GM23338 (cell line): ENCODE data around the gene PDF. TPM values are rescaled to one million over a fixed set of nuclear protein-coding genes. Genes with fewer than 3 reads are reported as not detected.

Experiments
- ATAC-seq: fragments of 200-7000 bp; cut with Tn5 transposase; 3 replicates; pipeline ENCODE4 v1.9.1; 2020
- DNase-seq: peaks from one replicate; pipeline ENCODE4 v3.0.0-alpha.2; 2015; ENCODE audit warnings: low spot score
- H2AFZ ChIP-seq: fragments of 200-600 bp; sonication (generic); 2 replicates; pipeline ENCODE4 v1.8.0; 2016; ENCODE audit warnings: antibody characterized with exemption, mild to moderate bottlenecking, moderate library complexity
- H3F3A ChIP-seq: fragments of 200-600 bp; sonication (generic); replicated peaks from 2 replicates; pipeline ENCODE4 v1.8.0; 2017; ENCODE audit warnings: antibody characterized with exemption, mixed run types, low read depth
- H3K27ac ChIP-seq: fragments of 200-600 bp; sonication (generic); 2 replicates; pipeline ENCODE4 v1.6.1; 2016; ENCODE audit warnings: low read depth
- H3K27me3 ChIP-seq: fragments of 200-600 bp; sonication (generic); 2 replicates; pipeline ENCODE4 v1.8.0; 2016; ENCODE audit warnings: mild to moderate bottlenecking, mixed run types, moderate library complexity; ENCODE audit not compliant: insufficient read depth
- H3K36me3 ChIP-seq: fragments of 200-600 bp; sonication (generic); 2 replicates; pipeline ENCODE4 v1.8.0; 2016; ENCODE audit warnings: mild to moderate bottlenecking; ENCODE audit not compliant: insufficient read depth
- H3K4me1 ChIP-seq: fragments of 200-600 bp; sonication (generic); 2 replicates; pipeline ENCODE4 v1.8.0; 2016; ENCODE audit warnings: mild to moderate bottlenecking, moderate library complexity; ENCODE audit not compliant: insufficient read depth
- H3K4me2 ChIP-seq: fragments of 200-600 bp; sonication (generic); 2 replicates; pipeline ENCODE4 v1.7.1; 2017; ENCODE audit warnings: mixed run types
- H3K4me3 ChIP-seq: fragments of 200-600 bp; sonication (generic); 2 replicates; pipeline ENCODE4 v1.6.1; 2016; ENCODE audit warnings: mixed run types
- H3K79me2 ChIP-seq: fragments of 200-600 bp; sonication (generic); replicated peaks from 2 replicates; pipeline ENCODE4 v1.8.0; 2017; ENCODE audit warnings: mild to moderate bottlenecking; ENCODE audit not compliant: insufficient read depth
- H3K9me2 ChIP-seq: fragments of 200-600 bp; sonication (generic); 2 replicates; pipeline ENCODE4 v1.8.0; 2017; ENCODE audit not compliant: insufficient read depth
- H4K20me1 ChIP-seq: fragments of 200-600 bp; sonication (generic); replicated peaks from 2 replicates; pipeline ENCODE4 v1.8.0; 2017; ENCODE audit warnings: mild to moderate bottlenecking; ENCODE audit not compliant: insufficient read depth
- H3K27ac Mint-ChIP-seq: 2 replicates; pipeline ENCODE4 v1.8.0; 2020; ENCODE audit warnings: inconsistent platforms, mild to moderate bottlenecking, moderate library complexity, mixed read lengths
- H3K27me3 Mint-ChIP-seq: 3 replicates; pipeline ENCODE4 v1.8.0; 2022; ENCODE audit warnings: low read depth, mild to moderate bottlenecking, moderate library complexity, mixed read lengths, inconsistent platforms; ENCODE audit not compliant: insufficient read depth, poor library complexity
- H3K36me3 Mint-ChIP-seq: 3 replicates; pipeline ENCODE4 v1.8.0; 2021; ENCODE audit warnings: low read depth, mild to moderate bottlenecking, inconsistent platforms, moderate library complexity, mixed read lengths
- H3K4me1 Mint-ChIP-seq: 3 replicates; pipeline ENCODE4 v1.8.0; 2020; ENCODE audit warnings: mild to moderate bottlenecking, inconsistent platforms, mixed read lengths
- H3K4me3 Mint-ChIP-seq: 3 replicates; pipeline ENCODE4 v1.8.0; 2021; ENCODE audit warnings: moderate library complexity, mild to moderate bottlenecking, inconsistent platforms, mixed read lengths
- H3K9me3 Mint-ChIP-seq: 3 replicates; pipeline ENCODE4 v1.8.0; 2020; ENCODE audit warnings: moderate library complexity, mild to moderate bottlenecking, inconsistent platforms, mixed read lengths
- CREB1 ChIP-seq: fragments of 250-450 bp; sonication (Bioruptor Pico); IDR thresholded peaks from 2 replicates; pipeline ENCODE4 v1.5.0; 2020; ENCODE audit warnings: low read depth, mild to moderate bottlenecking, moderate library complexity
- EZH2 ChIP-seq: fragments of 200-600 bp; sonication (generic); IDR thresholded peaks from one replicate; pipeline ENCODE4 v1.8.0; 2017; ENCODE audit warnings: antibody characterized with exemption, mild to moderate bottlenecking, low read depth; ENCODE audit not compliant: unreplicated experiment
- EZH2phosphoT487 ChIP-seq: fragments of 200-600 bp; sonication (generic); IDR thresholded peaks from one replicate; pipeline ENCODE4 v1.8.1; 2018; ENCODE audit warnings: antibody characterized with exemption; ENCODE audit not compliant: unreplicated experiment
- JUNB ChIP-seq: IDR thresholded peaks from one replicate; pipeline ENCODE4 v1.6.1; 2016; ENCODE audit warnings: antibody characterized with exemption; ENCODE audit not compliant: unreplicated experiment
- NANOG ChIP-seq: IDR thresholded peaks from 2 replicates; pipeline ENCODE4 v1.6.1; 2016; ENCODE audit warnings: antibody characterized with exemption, borderline replicate concordance
- POLR2AphosphoS5 ChIP-seq: IDR thresholded peaks from 2 replicates; pipeline ENCODE4 v1.6.1; 2016; ENCODE audit warnings: antibody characterized with exemption, low read depth
- STAT1 ChIP-seq: IDR thresholded peaks from one replicate; pipeline ENCODE4 v1.6.1; 2016; ENCODE audit warnings: antibody characterized with exemption; ENCODE audit not compliant: unreplicated experiment
- ZNF114 ChIP-seq: fragments of 250-450 bp; sonication (Bioruptor Pico); IDR thresholded peaks from 2 replicates; pipeline ENCODE4 v1.5.0; 2020; ENCODE audit warnings: mild to moderate bottlenecking, moderate library complexity
- polyA plus RNA-seq: library from polyadenylated mRNA; unstranded; fragments of >200 nt; fragmentation: Nextera tagmentation; extraction: Ambion mirVana; gene quantifications from 2 replicates; pipeline ENCODE4 v1.2.1, GENCODE V29; 2016
- total RNA-seq: library from RNA; depleted of rRNA; stranded (reverse); fragments of >200 nt; shearing (Covaris generic); gene quantifications from 2 replicates; pipeline ENCODE4 v1.2.3, GENCODE V29; 2014
- TF ChIP-seq, protein P1 (sequence below): IDR thresholded peaks from one replicate; pipeline ENCODE4 v1.6.1; 2018; ENCODE audit warnings: antibody characterized with exemption; ENCODE audit not compliant: unreplicated experiment
- TF ChIP-seq, protein P2 (sequence below): IDR thresholded peaks from 2 replicates; pipeline ENCODE4 v1.6.1; 2016; ENCODE audit warnings: antibody characterized with exemption
- TF ChIP-seq, protein P3 (sequence below): fragments of 250-450 bp; sonication (Bioruptor Pico); IDR thresholded peaks from 2 replicates; pipeline ENCODE4 v1.5.0; 2020; ENCODE audit warnings: mild to moderate bottlenecking, moderate library complexity
- TF ChIP-seq, protein P4 (sequence below), 2 experiments: fragments of 200-600 bp in 1 of 2; sonication (generic) in 1 of 2; conservative IDR thresholded peaks; 2 replicates each; pipeline versions ENCODE4 v1.5.1 to v1.6.1; 2016 to 2017; ENCODE audit warnings: antibody characterized with exemption in 2 of 2, low read depth in 2 of 2, mild to moderate bottlenecking in 2 of 2, moderate library complexity in 1 of 2

The PDF gene
- total and polyA plus RNA-seq, 2 experiments from 2014 or later: 18.8 to 43.4 TPM

GRCh38 chr16:69325784-69326171, 4.6 kb downstream of the PDF start:
- Mint-ChIP-seq H3K4me3 (peak overlapping the region; percentile 33; the same call in 1 of the 3 replicates), H3K27me3 (peaks cover 26% of the 10 kb centered on the region), H3K9me3 (0 out of 3 replicates have a peak, but pooled peaks cover 4% of the 10 kb centered on the region), H3K36me3 (peaks cover 86% of the 10 kb centered on the region), H3K27ac (no peak overlapping the region; the same call in 1 of the 2 replicates), H3K4me1 (peaks cover 18% of the 10 kb centered on the region)
- H3K4me2 ChIP-seq: no peak overlapping the region
- H3K79me2 ChIP-seq: peaks cover 55% of the 10 kb centered on the region
- TF ChIP-seq EZH2phosphoT487 (no peak), EZH2 (no peak), STAT1 (no peak), CREB1 (CRISPR knock-in tag) (no peak), ZNF114 (CRISPR knock-in tag) (no peak), JUNB (no peak), NANOG (no peak), POLR2AphosphoS5 (no peak)
- TF ChIP-seq, protein P1, sequence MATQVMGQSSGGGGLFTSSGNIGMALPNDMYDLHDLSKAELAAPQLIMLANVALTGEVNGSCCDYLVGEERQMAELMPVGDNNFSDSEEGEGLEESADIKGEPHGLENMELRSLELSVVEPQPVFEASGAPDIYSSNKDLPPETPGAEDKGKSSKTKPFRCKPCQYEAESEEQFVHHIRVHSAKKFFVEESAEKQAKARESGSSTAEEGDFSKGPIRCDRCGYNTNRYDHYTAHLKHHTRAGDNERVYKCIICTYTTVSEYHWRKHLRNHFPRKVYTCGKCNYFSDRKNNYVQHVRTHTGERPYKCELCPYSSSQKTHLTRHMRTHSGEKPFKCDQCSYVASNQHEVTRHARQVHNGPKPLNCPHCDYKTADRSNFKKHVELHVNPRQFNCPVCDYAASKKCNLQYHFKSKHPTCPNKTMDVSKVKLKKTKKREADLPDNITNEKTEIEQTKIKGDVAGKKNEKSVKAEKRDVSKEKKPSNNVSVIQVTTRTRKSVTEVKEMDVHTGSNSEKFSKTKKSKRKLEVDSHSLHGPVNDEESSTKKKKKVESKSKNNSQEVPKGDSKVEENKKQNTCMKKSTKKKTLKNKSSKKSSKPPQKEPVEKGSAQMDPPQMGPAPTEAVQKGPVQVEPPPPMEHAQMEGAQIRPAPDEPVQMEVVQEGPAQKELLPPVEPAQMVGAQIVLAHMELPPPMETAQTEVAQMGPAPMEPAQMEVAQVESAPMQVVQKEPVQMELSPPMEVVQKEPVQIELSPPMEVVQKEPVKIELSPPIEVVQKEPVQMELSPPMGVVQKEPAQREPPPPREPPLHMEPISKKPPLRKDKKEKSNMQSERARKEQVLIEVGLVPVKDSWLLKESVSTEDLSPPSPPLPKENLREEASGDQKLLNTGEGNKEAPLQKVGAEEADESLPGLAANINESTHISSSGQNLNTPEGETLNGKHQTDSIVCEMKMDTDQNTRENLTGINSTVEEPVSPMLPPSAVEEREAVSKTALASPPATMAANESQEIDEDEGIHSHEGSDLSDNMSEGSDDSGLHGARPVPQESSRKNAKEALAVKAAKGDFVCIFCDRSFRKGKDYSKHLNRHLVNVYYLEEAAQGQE: no peak
- TF ChIP-seq, protein P2, sequence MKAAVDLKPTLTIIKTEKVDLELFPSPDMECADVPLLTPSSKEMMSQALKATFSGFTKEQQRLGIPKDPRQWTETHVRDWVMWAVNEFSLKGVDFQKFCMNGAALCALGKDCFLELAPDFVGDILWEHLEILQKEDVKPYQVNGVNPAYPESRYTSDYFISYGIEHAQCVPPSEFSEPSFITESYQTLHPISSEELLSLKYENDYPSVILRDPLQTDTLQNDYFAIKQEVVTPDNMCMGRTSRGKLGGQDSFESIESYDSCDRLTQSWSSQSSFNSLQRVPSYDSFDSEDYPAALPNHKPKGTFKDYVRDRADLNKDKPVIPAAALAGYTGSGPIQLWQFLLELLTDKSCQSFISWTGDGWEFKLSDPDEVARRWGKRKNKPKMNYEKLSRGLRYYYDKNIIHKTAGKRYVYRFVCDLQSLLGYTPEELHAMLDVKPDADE: no peak
- TF ChIP-seq, protein P3, sequence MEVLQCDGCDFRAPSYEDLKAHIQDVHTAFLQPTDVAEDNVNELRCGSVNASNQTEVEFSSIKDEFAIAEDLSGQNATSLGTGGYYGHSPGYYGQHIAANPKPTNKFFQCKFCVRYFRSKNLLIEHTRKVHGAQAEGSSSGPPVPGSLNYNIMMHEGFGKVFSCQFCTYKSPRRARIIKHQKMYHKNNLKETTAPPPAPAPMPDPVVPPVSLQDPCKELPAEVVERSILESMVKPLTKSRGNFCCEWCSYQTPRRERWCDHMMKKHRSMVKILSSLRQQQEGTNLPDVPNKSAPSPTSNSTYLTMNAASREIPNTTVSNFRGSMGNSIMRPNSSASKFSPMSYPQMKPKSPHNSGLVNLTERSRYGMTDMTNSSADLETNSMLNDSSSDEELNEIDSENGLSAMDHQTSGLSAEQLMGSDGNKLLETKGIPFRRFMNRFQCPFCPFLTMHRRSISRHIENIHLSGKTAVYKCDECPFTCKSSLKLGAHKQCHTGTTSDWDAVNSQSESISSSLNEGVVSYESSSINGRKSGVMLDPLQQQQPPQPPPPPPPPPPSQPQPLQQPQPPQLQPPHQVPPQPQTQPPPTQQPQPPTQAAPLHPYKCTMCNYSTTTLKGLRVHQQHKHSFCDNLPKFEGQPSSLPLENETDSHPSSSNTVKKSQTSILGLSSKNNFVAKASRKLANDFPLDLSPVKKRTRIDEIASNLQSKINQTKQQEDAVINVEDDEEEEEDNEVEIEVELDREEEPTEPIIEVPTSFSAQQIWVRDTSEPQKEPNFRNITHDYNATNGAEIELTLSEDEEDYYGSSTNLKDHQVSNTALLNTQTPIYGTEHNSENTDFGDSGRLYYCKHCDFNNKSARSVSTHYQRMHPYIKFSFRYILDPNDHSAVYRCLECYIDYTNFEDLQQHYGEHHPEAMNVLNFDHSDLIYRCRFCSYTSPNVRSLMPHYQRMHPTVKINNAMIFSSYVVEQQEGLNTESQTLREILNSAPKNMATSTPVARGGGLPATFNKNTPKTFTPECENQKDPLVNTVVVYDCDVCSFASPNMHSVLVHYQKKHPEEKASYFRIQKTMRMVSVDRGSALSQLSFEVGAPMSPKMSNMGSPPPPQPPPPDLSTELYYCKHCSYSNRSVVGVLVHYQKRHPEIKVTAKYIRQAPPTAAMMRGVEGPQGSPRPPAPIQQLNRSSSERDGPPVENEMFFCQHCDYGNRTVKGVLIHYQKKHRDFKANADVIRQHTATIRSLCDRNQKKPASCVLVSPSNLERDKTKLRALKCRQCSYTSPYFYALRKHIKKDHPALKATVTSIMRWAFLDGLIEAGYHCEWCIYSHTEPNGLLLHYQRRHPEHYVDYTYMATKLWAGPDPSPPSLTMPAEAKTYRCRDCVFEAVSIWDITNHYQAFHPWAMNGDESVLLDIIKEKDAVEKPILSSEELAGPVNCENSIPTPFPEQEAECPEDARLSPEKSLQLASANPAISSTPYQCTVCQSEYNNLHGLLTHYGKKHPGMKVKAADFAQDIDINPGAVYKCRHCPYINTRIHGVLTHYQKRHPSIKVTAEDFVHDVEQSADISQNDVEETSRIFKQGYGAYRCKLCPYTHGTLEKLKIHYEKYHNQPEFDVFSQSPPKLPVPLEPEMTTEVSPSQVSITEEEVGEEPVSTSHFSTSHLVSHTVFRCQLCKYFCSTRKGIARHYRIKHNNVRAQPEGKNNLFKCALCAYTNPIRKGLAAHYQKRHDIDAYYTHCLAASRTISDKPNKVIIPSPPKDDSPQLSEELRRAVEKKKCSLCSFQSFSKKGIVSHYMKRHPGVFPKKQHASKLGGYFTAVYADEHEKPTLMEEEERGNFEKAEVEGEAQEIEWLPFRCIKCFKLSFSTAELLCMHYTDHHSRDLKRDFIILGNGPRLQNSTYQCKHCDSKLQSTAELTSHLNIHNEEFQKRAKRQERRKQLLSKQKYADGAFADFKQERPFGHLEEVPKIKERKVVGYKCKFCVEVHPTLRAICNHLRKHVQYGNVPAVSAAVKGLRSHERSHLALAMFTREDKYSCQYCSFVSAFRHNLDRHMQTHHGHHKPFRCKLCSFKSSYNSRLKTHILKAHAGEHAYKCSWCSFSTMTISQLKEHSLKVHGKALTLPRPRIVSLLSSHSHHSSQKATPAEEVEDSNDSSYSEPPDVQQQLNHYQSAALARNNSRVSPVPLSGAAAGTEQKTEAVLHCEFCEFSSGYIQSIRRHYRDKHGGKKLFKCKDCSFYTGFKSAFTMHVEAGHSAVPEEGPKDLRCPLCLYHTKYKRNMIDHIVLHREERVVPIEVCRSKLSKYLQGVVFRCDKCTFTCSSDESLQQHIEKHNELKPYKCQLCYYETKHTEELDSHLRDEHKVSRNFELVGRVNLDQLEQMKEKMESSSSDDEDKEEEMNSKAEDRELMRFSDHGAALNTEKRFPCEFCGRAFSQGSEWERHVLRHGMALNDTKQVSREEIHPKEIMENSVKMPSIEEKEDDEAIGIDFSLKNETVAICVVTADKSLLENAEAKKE (CRISPR knock-in tag): no peak
- TF ChIP-seq, protein P4, sequence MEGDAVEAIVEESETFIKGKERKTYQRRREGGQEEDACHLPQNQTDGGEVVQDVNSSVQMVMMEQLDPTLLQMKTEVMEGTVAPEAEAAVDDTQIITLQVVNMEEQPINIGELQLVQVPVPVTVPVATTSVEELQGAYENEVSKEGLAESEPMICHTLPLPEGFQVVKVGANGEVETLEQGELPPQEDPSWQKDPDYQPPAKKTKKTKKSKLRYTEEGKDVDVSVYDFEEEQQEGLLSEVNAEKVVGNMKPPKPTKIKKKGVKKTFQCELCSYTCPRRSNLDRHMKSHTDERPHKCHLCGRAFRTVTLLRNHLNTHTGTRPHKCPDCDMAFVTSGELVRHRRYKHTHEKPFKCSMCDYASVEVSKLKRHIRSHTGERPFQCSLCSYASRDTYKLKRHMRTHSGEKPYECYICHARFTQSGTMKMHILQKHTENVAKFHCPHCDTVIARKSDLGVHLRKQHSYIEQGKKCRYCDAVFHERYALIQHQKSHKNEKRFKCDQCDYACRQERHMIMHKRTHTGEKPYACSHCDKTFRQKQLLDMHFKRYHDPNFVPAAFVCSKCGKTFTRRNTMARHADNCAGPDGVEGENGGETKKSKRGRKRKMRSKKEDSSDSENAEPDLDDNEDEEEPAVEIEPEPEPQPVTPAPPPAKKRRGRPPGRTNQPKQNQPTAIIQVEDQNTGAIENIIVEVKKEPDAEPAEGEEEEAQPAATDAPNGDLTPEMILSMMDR (conservative IDR thresholded peaks at IDR 0.05; ENCODE audit: low read depth in 2 of 2): no peak
- DNase-seq: no peak
- peaks cover 27% of the 10 kb centered on the region for H3F3A ChIP-seq
- H4K20me1 ChIP-seq: peaks cover 53% of the 10 kb centered on the region
- H3K27me3 ChIP-seq: no peaks in the 10 kb centered on the region
- no peak overlapping the region for H2AFZ ChIP-seq
- no peak for ATAC-seq
- no peak overlapping the region for H3K27ac ChIP-seq
- H3K4me1 ChIP-seq: peaks cover 21% of the 10 kb centered on the region
- no peak overlapping the region for H3K4me3 ChIP-seq
- peaks cover 15% of the 10 kb centered on the region for H3K36me3 ChIP-seq
- no peaks in the 10 kb centered on the region for H3K9me2 ChIP-seq
